ENCODE results near the gene CLIC4.

DNA sequence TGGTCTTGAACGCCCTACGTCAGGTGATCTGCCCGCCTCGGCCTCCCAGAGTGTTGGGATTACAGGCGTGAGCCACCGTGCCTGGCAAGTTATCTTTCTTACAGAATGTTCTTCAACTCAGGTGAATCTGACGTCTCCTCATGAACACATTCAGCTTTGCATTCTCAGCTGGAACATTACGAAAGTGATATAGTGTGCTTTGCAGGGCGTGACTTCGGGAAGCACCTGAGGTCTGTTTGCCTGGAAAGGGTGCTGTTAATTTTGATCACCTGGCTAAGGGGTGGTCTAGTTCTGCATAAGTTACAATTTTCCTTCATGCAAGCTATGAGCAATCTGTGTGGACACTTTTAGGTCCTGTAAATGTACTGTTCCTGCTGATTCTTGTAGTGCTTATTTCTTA lies 16.3 kb upstream of the CLIC4 start:
- TF ChIP-seq POLR2AphosphoS5 (IDR thresholded peaks at IDR 0.05) = no peak
- TF ChIP-seq, protein P1, sequence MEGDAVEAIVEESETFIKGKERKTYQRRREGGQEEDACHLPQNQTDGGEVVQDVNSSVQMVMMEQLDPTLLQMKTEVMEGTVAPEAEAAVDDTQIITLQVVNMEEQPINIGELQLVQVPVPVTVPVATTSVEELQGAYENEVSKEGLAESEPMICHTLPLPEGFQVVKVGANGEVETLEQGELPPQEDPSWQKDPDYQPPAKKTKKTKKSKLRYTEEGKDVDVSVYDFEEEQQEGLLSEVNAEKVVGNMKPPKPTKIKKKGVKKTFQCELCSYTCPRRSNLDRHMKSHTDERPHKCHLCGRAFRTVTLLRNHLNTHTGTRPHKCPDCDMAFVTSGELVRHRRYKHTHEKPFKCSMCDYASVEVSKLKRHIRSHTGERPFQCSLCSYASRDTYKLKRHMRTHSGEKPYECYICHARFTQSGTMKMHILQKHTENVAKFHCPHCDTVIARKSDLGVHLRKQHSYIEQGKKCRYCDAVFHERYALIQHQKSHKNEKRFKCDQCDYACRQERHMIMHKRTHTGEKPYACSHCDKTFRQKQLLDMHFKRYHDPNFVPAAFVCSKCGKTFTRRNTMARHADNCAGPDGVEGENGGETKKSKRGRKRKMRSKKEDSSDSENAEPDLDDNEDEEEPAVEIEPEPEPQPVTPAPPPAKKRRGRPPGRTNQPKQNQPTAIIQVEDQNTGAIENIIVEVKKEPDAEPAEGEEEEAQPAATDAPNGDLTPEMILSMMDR (IDR thresholded peaks at IDR 0.05) = no peak

All from upper lobe of left lung (tissue), 4 donors.